Central memory CD8-positive, alpha-beta T cell (primary cell): ENCODE data around the gene ZNF678.
A peak's percentile ranks its signal among the peaks of the same experiment; 100 is the strongest.

ENCODE experiments used
- ATAC-seq: fragments of 150-1000 bp; cut with Tn5 transposase; replicated peaks from 2 replicates; pipeline ENCODE4 v1.10.0; 2022; ENCODE audit warnings: mild to moderate bottlenecking, moderate FRiP score, moderate number of reproducible peaks; ENCODE audit not compliant: poor library complexity, severe bottlenecking; ENCODE audit errors: extremely low read depth
- DNase-seq, 2 donors: peaks; one replicate each; pipeline ENCODE4 v3.0.0; 2021; ENCODE audit warnings: low spot score in 2 of 2
- H3K27ac Mint-ChIP-seq: one replicate; pipeline ENCODE4 v1.8.0; 2022; ENCODE audit warnings: low read depth, mild to moderate bottlenecking, moderate library complexity, mixed read lengths
- H3K27me3 Mint-ChIP-seq: one replicate; pipeline ENCODE4 v1.8.0; 2022; ENCODE audit warnings: mixed read lengths
- H3K36me3 Mint-ChIP-seq: one replicate; pipeline ENCODE4 v1.8.0; 2022; ENCODE audit warnings: mild to moderate bottlenecking, moderate library complexity, mixed read lengths; ENCODE audit not compliant: insufficient read depth
- H3K4me1 Mint-ChIP-seq: one replicate; pipeline ENCODE4 v1.8.0; 2022; ENCODE audit warnings: mixed read lengths
- H3K4me3 Mint-ChIP-seq: one replicate; pipeline ENCODE4 v1.8.0; 2022; ENCODE audit warnings: mild to moderate bottlenecking, moderate library complexity, mixed read lengths
- H3K9me3 Mint-ChIP-seq: one replicate; pipeline ENCODE4 v1.8.0; 2022; ENCODE audit warnings: mixed read lengths

ZNF678 gene

DNA sequence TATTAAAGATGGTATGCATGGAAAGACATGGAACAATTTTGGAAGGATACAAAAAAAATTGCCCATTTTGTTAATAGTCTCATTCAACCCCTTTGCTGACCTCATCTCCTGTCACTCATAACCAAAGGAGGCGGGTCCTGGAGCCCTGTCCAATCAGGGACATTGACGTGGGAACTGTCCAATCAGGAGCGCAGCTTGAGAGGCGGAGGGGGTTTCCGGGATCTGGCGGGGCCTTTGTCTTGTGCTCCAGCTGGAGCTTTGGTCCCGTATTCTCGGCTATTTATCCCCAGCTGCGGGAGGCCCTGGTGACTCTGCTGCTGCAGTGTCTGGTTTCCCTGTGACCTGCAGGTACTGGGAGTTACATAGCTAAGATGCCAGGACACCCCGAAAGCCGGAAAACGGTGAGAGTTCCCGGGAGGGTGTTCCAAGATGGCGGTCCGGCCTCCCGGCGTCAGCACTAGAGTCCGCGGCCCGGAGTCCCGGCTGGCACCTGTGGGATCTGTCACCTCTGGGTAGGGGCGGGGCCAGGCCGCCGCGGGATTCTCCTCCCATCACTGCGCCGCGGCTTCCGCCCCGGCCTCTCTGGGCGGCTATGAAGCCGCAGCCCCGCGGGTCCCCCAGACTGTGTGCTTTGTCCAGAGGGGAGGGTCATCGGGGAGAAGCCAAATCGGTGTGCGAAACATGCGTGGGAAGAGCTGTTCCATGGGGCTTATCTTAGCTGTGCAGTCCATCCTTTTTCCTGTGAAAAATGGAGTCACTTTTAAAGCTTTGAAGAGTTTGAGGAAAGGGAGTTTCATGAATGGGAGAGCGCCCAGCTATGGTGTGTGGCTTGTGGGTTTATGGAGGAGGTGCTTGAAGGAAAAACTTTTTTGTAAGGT is at the start of gene ZNF678:
Gene ZNF678 (plus strand): TSS at position 233 of the 878 bp plus-strand sequence. CDS start 87,436 bp downstream, outside the sequence.
- H3K4me1 Mint-ChIP-seq, result peaks cover 30% of the 10 kb centered on the region
- ATAC-seq, result peak; percentile 91

GRCh38 chr1:227518876-227519275 is 44.5 kb upstream of the ZNF678 start:
- H3K27ac Mint-ChIP-seq, result no peak overlapping the region
- H3K4me1 Mint-ChIP-seq, result no peaks in the 10 kb centered on the region

More for the DNA sequence above, at the start of gene ZNF678:
- DNase-seq, result peak; percentile 67 to 81
- H3K27ac Mint-ChIP-seq, result peak within 1 kb of the TSS; percentile 94
- H3K4me3 Mint-ChIP-seq, result peak within 1 kb of the TSS; percentile 90
- H3K27me3 Mint-ChIP-seq, result no peaks in the 10 kb centered on the region
- H3K9me3 Mint-ChIP-seq, result no peaks in the 10 kb centered on the region
- peaks cover 14% of the 10 kb centered on the region for H3K36me3 Mint-ChIP-seq

DNA sequence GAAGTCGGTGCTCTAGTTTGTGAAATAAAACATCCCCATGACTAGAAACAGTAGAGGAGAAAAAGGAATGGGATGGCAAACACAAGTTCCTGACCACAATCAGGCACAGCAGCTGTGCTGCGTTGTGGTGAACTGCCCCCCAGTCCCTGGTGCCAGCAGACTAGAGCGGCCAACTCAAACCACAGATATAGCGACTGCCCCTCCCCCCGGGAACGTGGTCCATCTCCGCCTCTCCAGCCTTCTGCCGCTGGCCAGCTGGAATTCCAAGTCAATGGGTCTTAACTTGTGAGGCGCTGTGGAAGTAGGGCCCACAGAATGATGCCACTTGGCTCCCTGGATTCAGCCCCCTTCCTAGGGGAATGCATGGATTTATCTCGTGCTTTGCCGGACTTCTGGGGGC is 41.6 kb upstream of the ZNF678 start:
- DNase-seq (no peak), ATAC-seq (no peak)
- Mint-ChIP-seq H3K27me3 (no peaks in the 10 kb centered on the region), H3K9me3 (peaks cover 12% of the 10 kb centered on the region), H3K27ac (no peak overlapping the region), H3K4me1 (no peaks in the 10 kb centered on the region), H3K36me3 (no peaks in the 10 kb centered on the region), H3K4me3 (no peak overlapping the region)

More at GRCh38 chr1:227518876-227519275, 44.5 kb upstream of the ZNF678 start:
- H3K36me3 Mint-ChIP-seq, result no peaks in the 10 kb centered on the region
- no peak for DNase-seq
- peaks cover 8% of the 10 kb centered on the region for H3K27me3 Mint-ChIP-seq
- no peaks in the 10 kb centered on the region for H3K9me3 Mint-ChIP-seq
- no peak for ATAC-seq
- H3K4me3 Mint-ChIP-seq, result no peak overlapping the region

GRCh38 chr1:227526524-227526923 is 36.8 kb upstream of the ZNF678 start:
- Mint-ChIP-seq H3K36me3 (no peaks in the 10 kb centered on the region), H3K27me3 (peaks cover 20% of the 10 kb centered on the region), H3K9me3 (peaks cover 48% of the 10 kb centered on the region), H3K27ac (no peak overlapping the region), H3K4me3 (no peak overlapping the region), H3K4me1 (no peaks in the 10 kb centered on the region)
- ATAC-seq (no peak), DNase-seq (no peak)

GRCh38 chr1:227532019-227532619 is 31.2 kb upstream of the ZNF678 start:
- H3K36me3 Mint-ChIP-seq, result no peaks in the 10 kb centered on the region
- no peaks in the 10 kb centered on the region for H3K4me1 Mint-ChIP-seq
- no peak overlapping the region for H3K27ac Mint-ChIP-seq
- no peak overlapping the region for H3K4me3 Mint-ChIP-seq
- DNase-seq (no peak), ATAC-seq (no peak)
- H3K9me3 Mint-ChIP-seq, result peaks cover 39% of the 10 kb centered on the region
- H3K27me3 Mint-ChIP-seq, result peaks cover 33% of the 10 kb centered on the region

- H3K4me1 Mint-ChIP-seq, result no peaks in the 10 kb centered on the region
- H3K27me3 Mint-ChIP-seq, result peaks cover 7% of the 10 kb centered on the region
- H3K4me3 Mint-ChIP-seq, result peak overlapping the region; percentile 32
- no peaks in the 10 kb centered on the region for H3K9me3 Mint-ChIP-seq
- H3K36me3 Mint-ChIP-seq, result no peaks in the 10 kb centered on the region
- H3K27ac Mint-ChIP-seq, result no peak overlapping the region
- DNase-seq (no peak), ATAC-seq (no peak)
Measured at GRCh38 chr1:227540170-227541098, 22.9 kb upstream of the ZNF678 start.

GRCh38 chr1:227541129-227541528 is 22.2 kb upstream of the ZNF678 start:
- Mint-ChIP-seq H3K27me3 (peaks cover 7% of the 10 kb centered on the region), H3K4me1 (no peaks in the 10 kb centered on the region), H3K4me3 (peak overlapping the region; percentile 56)

DNA sequence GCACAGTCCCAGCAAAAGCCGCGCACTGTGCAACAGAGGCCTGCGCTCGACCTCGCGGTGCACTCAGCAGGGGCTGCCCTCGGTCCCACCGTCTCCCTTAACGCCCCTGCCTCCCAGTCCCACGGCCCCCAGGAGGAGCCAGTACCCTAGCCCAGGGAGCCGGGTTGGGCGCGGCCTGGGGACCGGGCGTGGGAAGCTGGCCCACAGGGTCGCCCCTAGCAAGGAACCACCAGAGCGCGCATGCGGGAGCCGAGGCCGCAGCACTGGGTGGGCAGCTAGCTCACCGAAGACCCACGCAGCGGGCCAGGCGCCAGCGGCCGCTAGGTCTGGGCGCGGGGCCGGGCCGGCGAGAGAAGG is 21.6 kb upstream of the ZNF678 start:
- no peaks in the 10 kb centered on the region for H3K9me3 Mint-ChIP-seq
- H3K27ac Mint-ChIP-seq, result no peak overlapping the region
- no peaks in the 10 kb centered on the region for H3K4me1 Mint-ChIP-seq
- ATAC-seq (no peak), DNase-seq (no peak)
- H3K4me3 Mint-ChIP-seq, result peak overlapping the region; percentile 56
- peaks cover 3% of the 10 kb centered on the region for H3K27me3 Mint-ChIP-seq
- H3K36me3 Mint-ChIP-seq, result no peaks in the 10 kb centered on the region

More at GRCh38 chr1:227541129-227541528, 22.2 kb upstream of the ZNF678 start:
- H3K36me3 Mint-ChIP-seq, result no peaks in the 10 kb centered on the region
- no peaks in the 10 kb centered on the region for H3K9me3 Mint-ChIP-seq
- H3K27ac Mint-ChIP-seq, result no peak overlapping the region
- ATAC-seq (no peak), DNase-seq (no peak)

- Mint-ChIP-seq H3K9me3 (no peaks in the 10 kb centered on the region), H3K27ac (peak overlapping the region; percentile 38), H3K27me3 (no peaks in the 10 kb centered on the region), H3K4me1 (no peaks in the 10 kb centered on the region), H3K36me3 (no peaks in the 10 kb centered on the region), H3K4me3 (peak overlapping the region; percentile 58)
- DNase-seq (peak; percentile 81 to 83), ATAC-seq (peak; percentile 93)
Measured at GRCh38 chr1:227542153-227543120, 20.9 kb upstream of the ZNF678 start.

DNA sequence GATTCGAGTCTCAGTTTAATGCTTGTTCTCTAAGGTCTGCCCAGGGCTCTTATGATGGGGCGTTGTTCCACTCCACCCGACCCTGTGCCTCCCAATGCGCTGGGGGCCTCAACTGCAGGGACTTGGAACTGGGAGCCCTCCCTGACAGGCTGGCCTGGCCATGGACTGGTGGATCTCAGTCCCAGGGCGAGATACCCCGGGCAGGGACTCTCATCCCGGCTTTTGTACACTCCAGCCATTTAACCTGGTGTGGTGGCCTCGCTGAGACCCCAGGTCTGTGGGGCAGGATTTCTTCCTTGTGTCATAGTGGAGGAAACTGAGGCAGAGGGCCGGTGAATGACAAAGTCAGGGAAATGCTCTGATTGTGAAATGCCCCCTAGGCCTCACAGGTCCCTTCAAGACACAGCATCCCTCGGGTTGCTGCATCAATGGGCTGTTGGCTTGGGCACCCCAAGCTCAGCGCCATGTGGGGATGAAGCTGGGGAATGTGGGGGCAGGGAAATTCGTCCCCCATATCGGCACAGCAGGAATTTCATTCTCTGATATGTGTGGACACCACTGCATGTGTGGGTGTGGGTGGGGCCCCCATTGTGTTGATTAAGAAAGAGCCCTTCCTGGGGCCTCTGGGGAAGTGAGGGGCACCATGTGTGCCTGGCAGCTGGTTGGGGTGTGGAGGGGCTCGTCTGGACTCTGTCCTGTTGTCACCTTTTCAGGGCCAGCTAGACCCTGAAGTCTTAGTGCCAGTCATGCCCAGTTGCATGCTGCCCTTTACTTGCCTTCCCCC is 19.9 kb upstream of the ZNF678 start:
- Mint-ChIP-seq H3K36me3 (no peaks in the 10 kb centered on the region), H3K9me3 (no peaks in the 10 kb centered on the region), H3K4me1 (no peaks in the 10 kb centered on the region), H3K4me3 (peak overlapping the region; percentile 58), H3K27me3 (no peaks in the 10 kb centered on the region), H3K27ac (peak overlapping the region; percentile 38)
- ATAC-seq, result no peak
- no peak for DNase-seq
